ENCODE measurements around the gene DCLK1.
A peak's percentile ranks its signal among the peaks of the same experiment; 100 is the strongest.

Gene DCLK1

GRCh38 chr13:35826626-35827254, 304.4 kb downstream of the DCLK1 start:
- no peak for DNase-seq (ENCODE audit: low spot score)

DNA sequence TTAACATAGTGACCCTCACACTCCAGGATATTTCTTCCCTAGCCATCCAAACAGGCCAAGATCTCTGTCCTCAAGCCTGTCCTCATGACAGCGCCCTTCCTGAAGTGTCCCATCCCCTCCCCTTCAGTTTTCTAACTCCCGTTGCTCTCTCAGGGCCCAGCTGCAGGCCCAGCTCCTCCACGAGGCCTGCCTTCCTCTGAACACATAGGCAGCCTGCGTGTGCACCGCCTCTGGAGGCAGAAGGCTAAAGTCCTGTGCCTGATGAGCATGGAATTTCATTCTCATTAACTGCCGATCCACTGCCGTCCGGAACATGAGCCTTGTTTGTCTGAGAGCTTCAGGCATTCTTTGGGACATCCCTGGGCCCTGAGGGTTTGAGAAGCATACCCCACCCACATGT, 306.4 kb downstream of the DCLK1 start:
- DNase-seq (ENCODE audit: low spot score): no peak

DNA sequence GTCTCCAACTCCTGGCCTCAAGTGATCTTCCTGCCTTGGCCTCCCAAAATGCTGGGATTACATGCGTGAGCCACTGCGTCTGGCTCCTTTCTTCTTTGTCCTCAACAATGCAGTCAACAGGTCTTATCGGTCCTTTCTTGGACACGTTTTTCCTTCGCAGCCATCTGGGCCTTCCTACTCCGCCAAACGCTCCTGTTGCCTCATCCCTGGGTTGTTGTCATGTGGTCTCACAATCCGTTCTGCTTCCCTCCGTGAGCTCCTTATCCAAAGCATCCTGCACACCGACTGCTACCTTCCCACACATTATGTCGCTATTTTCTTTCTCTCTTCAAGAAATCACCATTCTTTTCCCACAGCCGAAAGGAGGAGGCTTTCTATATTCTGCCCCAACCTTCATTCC, 306.8 kb downstream of the DCLK1 start:
- no peak for DNase-seq (ENCODE audit: low spot score)

DNA sequence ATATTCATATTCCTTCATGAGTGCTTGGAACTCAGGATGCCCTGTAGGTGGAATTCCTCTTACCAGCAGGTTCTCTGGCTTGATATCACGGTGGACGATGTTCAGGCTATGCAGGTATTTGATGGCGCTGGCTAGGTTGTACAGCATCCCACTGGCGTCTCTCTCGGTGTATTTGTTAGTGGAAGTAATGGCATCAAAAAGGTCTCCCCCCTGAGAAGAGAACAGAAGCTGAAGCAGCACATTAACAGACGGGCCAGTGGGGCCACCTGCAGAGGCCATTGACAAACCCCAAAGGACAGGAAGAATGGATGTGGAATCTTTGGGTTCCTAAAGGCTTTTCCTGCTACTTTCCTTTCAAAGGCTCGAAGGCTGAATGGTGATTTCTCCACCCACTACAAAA, 308.5 kb downstream of the DCLK1 start:
- DNase-seq (ENCODE audit: low spot score): no peak

DNA sequence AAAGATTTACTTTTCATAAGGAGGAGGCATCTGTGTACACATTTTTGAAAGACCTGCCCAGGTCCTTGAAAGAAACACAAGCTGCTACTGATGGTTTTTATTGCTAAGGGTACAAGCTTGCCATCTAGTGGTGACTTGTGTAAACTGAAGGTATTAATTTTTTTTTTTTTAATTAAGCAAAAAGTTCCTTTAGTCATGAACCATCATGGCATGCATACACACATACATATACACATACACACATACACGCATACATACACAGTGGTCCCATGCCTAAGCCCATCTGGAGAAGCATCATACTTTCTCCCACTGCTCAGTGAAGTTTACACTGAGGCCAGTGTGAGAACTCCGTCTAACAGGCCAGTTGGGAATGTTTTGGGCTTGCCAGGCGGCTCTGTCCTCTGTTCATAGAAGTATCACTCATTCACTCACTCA, 312.5 kb downstream of the DCLK1 start:
- peak; percentile 65 for DNase-seq (ENCODE audit: low spot score)

- no peak for DNase-seq (ENCODE audit: low spot score)
Measured at GRCh38 chr13:35817642-35818607, 313.3 kb downstream of the DCLK1 start.

DNA sequence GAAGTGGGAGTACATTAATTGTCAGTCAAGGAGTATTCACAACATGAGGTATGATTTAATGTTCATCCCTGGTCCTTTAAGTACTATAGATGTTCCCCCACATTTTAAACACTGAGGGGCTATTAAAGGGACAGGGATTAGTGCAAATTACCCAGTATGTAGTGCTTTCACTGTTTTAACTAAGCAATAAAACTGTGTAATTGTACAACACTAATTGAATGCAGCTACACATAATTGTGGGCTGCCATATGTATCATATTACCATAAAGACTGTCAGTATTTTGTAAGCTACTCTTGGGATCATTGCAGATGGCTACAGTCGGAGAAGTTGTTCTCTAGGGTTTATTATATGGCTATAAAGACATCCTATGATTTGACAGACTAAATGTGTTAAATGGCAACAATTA, 316.6 kb downstream of the DCLK1 start:
- DNase-seq (ENCODE audit: low spot score): no peak

DNA sequence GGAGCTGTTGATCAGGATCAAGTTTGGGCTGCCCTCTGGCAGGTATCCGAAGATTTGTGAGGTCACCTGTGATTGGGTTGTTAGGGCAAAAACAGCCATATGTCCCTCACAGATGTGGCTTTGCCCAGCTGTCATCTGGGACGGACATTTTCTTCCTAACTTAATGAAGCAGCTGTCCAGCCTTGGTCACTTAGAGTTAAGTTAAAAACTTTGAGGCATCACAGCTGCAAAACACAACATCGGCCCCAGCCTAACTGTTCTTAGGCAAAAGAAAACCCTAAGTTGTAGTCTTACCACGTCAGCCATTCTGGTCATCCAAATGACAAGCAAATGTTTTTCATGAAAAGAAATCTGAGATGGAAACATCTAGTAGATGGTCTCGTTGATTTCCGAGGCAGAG, 318.4 kb downstream of the DCLK1 start:
- no peak for DNase-seq (ENCODE audit: low spot score)

DNA sequence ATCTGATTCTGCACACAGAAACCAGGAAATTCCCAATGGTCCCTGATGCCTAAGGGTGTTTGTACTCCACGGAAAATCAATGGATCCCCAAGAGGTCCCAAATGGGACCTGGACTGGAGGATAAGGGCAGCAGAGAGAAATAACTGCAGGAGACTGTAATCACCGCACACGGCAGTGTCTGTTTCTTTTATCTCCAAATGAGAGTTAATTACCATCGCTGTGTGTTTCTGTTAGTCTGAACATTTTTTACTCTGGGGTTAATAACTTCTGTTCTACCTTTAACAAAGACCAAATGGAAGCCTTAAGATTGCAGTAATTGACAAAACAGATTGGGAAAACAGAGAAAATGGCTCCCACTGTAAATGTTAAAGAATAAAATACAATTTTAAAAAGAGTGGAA, 320.9 kb downstream of the DCLK1 start:
- no peak for DNase-seq (ENCODE audit: low spot score)

DNA sequence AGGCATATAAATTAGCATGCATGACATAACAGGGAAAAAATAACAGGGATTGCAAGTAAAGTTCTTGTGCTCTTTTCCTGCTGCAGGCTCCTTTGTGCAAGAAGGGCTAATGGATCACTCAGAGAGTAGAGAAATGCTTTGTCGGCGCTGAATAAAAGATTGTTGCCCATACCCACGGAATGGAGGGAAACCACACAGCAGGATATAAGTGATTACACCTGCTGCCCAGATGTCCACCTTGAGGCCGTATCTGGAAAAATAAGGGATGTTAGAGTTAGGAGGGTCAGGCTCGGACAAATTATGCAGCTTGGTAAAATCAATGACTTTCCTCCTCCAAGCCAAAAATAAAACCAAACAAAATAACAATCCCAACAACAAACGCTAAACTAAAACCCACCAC, 322.3 kb downstream of the DCLK1 start:
- no peak for DNase-seq (ENCODE audit: low spot score)

- DNase-seq (ENCODE audit: low spot score): no peak
Measured at GRCh38 chr13:35804901-35805300, 326.3 kb downstream of the DCLK1 start.

- peak; percentile 16 for DNase-seq (ENCODE audit: low spot score)
Measured at GRCh38 chr13:35797991-35798390, 333.2 kb downstream of the DCLK1 start.

DNA sequence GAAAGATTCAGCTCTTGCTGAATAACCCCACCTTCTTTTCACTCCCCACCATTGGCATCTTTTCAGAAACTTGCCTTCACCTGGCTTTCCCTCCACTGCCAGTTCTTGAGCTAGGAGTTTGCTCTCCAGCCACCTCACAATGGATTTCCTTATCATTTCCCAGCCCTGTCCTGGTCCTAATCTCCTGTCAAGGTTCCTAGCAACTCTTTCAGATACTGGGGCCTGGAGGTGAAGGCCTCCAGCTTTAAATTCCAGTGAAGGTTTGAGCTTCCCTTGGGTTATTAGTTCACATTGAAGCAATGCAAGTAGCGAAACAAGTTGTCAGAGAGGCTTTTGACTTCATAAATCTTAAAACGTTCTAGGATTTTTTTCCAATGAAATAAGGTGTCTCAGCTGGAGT, 333.9 kb downstream of the DCLK1 start:
- no peak for DNase-seq (ENCODE audit: low spot score)

DNA sequence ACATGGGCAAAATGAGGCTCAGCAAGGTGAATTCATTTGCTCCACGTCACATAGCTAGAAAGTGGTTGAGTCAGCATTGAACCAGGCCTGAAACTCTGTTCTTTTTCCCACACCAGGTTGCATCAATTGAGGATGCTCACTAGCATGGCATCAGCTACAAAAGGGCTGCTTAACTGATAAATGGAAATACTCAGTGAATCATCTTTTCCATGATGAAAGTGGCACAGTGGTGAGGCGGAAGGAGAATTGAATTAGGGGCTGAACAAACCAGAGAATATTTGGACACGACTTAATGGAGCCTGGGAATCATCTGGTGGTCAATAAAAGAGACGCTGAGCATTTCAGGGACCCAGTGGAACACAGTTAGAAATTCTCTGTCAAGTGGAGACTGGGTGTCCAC, 334.6 kb downstream of the DCLK1 start:
- DNase-seq (ENCODE audit: low spot score): no peak

DNA sequence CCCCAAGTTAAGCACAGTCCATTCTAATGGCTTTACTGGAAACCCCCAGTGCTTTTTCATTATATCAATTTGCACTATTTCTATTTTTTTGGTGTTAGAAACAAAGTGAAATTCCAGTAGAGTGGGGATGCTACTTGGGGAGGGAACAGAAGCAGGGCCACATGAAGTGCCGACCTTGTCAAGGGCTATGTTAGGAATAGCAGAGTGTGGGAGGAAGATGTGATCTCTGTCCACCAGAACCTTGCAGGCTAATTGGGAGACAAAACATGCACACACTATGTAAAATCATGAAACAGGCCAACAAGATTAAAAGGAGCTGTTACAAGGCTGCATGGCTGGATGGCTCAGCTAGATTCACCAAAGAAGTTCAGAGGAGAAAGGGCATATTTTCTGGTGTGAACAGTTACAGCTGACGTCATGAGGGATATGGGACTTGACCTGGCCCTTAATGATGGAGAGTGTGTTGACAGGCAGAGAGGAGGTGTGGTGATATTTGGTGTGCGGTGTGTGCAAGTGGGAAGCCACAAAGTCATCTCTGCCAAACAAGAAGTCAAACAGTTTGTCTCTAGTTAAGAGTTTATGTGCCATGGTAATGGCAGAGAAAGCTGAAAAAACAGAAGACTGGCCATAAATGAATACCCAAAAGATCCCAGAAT, 336.3 kb downstream of the DCLK1 start:
- no peak for DNase-seq (ENCODE audit: low spot score)

DNA sequence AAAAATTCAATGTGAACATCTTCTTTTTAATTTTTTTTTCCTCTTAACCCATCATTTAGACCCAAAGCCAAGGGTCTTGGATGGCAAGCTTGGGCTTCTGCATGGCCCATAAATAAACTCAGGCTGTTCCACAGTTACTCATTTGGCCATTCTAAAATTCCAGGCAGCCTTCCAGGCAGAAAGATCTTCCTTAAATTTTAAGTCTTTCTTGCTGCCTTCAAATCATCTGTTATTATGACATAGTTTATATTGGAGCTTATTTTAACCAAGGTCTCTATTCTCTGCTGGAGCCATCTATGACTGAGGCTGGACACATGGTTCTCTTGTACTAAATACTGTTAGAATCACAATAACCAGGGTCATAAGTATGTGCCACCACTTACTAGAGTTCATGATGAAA, 337.4 kb downstream of the DCLK1 start:
- peak; percentile 17 for DNase-seq (ENCODE audit: low spot score)

DNA sequence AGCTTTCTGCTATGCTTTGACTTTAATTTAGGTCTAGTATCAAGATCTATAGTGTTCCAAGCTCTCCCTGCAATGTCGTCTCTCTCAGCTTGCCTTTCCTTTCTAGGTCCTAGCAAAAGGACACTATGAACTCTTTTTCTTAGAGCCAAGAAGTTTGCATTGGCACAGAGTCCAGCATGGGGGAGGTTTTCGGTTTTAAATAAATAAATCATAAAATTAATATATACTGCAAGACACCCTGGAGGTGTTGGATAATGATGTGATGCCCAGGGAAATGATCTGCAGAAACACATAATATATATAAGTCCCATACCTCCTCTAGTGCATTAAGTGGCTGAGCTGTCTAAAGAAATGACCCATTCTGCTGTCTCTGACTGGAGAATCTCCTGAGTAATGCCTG, 338.3 kb downstream of the DCLK1 start:
- DNase-seq (ENCODE audit: low spot score): no peak

GRCh38 chr13:35792021-35792420, 339.2 kb downstream of the DCLK1 start:
- no peak for DNase-seq (ENCODE audit: low spot score)

- DNase-seq (ENCODE audit: low spot score): peak; percentile 65
Measured at GRCh38 chr13:35791184-35791851, 339.9 kb downstream of the DCLK1 start.

DNA sequence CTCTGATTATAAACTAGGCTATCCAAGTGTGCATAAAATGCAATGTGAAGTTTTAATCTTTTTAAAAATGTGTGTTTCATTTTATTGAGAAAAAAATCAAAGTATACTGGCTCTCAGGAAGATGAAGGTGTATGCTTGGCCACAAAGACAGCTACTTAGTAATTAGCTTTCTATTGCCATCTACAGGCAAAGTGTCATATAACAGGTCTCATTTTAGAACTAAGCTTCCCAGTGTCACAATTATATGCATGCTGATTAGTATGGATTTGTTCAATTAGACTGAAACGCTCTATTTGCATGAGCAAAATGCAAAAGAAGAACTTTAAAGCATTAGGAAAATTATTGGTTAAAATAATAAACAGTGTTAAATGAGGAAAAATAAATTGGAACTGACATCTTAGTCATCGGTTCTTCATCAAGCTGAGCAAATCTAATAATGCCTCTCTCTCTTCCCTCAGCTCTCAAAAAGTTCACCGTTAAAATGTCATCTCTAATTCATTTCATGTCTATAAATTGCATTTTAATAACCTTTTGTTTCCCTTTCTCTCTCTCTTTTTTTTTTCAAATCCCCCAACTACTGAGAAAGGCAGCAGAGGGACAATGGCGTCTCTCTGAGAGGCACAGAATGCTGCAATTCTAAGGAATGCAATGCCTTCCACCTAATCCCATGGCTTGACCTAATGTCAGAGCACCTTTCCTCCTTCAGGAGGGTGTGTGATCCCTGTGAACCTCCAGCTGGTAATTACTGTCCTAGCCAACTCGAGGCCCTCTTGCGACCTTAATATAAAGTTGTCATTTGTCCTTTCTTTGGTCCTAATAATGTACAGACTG, 341.6 kb downstream of the DCLK1 start:
- DNase-seq (ENCODE audit: low spot score): peak; percentile 50

DNA sequence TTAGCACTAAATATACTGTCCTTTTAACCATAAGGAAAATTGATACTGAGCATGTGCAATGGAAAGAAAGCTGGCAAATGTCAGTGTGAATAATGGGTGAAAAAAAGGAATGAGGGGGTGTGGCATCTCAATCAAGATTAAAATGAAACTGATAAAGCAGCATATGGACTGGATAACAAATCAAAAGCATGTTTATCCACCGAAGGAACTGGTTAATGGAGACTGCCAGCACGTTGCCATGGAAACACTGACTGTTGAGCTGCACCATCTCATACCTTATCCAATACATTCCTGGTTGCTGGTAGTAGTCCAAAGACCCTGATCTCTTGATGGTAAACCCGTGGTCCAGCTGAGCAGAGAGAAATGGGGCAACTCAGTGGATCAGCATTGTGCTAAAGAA, 343.2 kb downstream of the DCLK1 start:
- no peak for DNase-seq (ENCODE audit: low spot score)
